ENCODE results near the gene DYNC2H1.

DYNC2H1 gene

DNA sequence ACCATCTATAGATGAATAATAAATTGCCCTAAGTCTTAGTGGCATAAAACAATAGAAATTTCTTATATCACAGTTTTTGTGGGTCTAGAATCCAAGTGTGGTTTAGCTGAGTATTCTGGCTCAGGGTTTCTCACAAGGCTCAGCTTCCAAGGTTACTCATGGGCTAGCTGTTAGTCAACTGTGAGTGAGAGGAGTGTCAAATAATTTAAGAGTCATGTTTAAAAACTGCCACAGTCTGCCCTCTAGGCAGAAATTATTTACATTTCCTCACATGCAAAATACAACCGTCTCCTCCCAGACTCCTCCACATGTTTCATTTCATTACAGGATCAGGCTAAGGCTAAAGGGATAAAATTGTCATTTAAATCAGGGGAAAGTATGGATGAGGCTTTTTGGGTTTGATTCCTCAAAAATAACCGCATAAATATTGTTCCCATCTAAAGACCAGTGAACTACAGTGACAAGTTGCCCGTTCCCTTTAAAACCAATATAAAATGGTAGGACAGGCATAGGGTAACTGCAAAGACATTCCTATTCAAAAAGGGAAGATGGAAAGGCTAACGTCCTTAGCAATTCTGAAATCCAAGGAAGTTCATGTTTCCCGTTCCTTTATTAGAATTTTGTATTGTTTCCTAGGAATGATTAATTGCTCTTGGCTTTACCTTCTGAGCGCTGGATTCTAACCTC is 324.3 kb downstream of the DYNC2H1 start:
- TF ChIP-seq, protein P1, sequence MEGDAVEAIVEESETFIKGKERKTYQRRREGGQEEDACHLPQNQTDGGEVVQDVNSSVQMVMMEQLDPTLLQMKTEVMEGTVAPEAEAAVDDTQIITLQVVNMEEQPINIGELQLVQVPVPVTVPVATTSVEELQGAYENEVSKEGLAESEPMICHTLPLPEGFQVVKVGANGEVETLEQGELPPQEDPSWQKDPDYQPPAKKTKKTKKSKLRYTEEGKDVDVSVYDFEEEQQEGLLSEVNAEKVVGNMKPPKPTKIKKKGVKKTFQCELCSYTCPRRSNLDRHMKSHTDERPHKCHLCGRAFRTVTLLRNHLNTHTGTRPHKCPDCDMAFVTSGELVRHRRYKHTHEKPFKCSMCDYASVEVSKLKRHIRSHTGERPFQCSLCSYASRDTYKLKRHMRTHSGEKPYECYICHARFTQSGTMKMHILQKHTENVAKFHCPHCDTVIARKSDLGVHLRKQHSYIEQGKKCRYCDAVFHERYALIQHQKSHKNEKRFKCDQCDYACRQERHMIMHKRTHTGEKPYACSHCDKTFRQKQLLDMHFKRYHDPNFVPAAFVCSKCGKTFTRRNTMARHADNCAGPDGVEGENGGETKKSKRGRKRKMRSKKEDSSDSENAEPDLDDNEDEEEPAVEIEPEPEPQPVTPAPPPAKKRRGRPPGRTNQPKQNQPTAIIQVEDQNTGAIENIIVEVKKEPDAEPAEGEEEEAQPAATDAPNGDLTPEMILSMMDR (IDR thresholded peaks at IDR 0.05), result no peak
- Histone ChIP-seq H3K27me3 (no peaks in the 10 kb centered on the region), H3K9me3 (no peaks in the 10 kb centered on the region), H3K36me3 (no peaks in the 10 kb centered on the region), H3K4me1 (ENCODE audit: control insufficient read depth in 1 of 2, insufficient read depth in 1 of 2, low read depth in 1 of 2, low read length in 1 of 2) (no peaks in the 10 kb centered on the region), H3K27ac (no peak overlapping the region), H3K4me3 (ENCODE audit: low read depth in 1 of 2, low read length in 1 of 2) (no peak overlapping the region)

DNA sequence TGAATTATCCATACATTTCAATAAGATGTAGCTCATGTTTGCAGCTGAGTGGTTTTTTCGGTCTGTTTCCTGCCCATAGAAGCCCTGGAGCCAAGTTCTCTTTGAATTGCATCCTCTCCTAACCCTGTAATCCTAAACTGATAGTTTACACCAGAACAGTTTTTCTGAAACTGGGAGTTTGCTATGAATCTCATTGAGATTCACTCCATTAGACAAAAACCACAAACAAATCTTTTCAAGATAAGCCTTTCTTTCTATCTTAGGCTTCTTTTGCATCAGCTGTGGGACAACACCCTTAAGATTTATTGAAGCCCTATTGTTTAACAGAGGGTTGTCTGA is 324.8 kb downstream of the DYNC2H1 start:
- Histone ChIP-seq H3K9me3 (no peaks in the 10 kb centered on the region), H3K36me3 (no peaks in the 10 kb centered on the region), H3K4me1 (ENCODE audit: control insufficient read depth in 1 of 2, insufficient read depth in 1 of 2, low read depth in 1 of 2, low read length in 1 of 2) (no peaks in the 10 kb centered on the region), H3K27me3 (no peaks in the 10 kb centered on the region), H3K27ac (no peak overlapping the region), H3K4me3 (ENCODE audit: low read depth in 1 of 2, low read length in 1 of 2) (no peak overlapping the region)
- TF ChIP-seq, protein P1 (IDR thresholded peaks at IDR 0.05), result no peak

DNA sequence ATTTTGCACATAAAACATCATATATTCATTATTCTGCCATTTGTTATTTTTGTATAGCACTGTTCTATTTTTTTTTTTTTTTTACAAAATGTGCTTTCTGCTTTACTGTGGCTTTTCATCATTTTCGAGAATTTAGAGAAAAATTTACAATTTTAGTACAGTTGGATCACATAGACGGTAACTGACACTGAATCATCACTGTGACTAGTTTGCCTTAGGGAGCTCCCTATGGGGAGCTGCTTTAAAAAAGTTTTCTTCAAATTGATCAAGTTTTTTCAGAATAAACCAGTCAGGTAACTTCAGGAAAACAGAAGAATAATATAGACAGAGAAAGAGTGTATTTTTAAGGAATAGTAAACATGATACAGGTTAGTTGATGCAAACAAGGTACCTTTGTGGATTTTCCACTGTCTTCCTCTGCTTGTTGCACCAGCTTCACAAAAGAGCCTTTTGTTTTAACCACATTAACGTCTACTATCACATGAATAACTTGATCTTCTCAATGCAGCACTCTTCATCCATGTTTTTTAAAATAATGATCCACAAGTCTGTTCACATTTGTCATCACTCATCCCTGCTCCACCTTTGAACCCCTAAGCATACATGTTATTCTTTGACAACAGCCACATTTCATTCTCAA is 327.0 kb downstream of the DYNC2H1 start:
- Histone ChIP-seq H3K4me1 (ENCODE audit: control insufficient read depth in 1 of 2, insufficient read depth in 1 of 2, low read depth in 1 of 2, low read length in 1 of 2) (no peaks in the 10 kb centered on the region), H3K36me3 (no peaks in the 10 kb centered on the region), H3K9me3 (no peaks in the 10 kb centered on the region), H3K27me3 (no peaks in the 10 kb centered on the region), H3K27ac (no peak overlapping the region), H3K4me3 (ENCODE audit: low read depth in 1 of 2, low read length in 1 of 2) (no peak overlapping the region)
- TF ChIP-seq, protein P1 (IDR thresholded peaks at IDR 0.05), result no peak

DNA sequence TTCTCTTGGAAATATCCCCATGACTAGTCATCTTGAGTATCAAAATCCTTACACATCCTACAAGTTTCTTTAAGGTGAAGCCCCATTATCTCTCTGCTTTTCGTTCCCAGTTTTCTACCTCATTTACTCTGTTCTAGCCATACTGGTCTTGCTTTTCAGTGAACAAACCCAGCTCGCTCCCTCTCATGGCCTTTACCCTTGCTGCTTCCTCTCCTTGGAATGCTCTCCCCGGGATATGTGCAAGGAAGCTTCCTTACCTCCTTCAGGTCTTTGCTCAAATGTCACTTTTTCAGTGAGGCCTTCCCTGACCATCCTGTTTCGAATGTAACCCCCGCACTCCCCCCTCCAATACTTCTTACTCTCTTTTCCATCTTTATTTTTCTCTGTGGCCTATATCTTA is 331.8 kb downstream of the DYNC2H1 start:
- Histone ChIP-seq H3K27ac (no peak overlapping the region), H3K9me3 (no peaks in the 10 kb centered on the region), H3K4me3 (ENCODE audit: low read depth in 1 of 2, low read length in 1 of 2) (no peak overlapping the region), H3K36me3 (no peaks in the 10 kb centered on the region), H3K27me3 (no peaks in the 10 kb centered on the region), H3K4me1 (ENCODE audit: control insufficient read depth in 1 of 2, insufficient read depth in 1 of 2, low read depth in 1 of 2, low read length in 1 of 2) (no peaks in the 10 kb centered on the region)
- TF ChIP-seq, protein P1 (IDR thresholded peaks at IDR 0.05), result no peak

DNA sequence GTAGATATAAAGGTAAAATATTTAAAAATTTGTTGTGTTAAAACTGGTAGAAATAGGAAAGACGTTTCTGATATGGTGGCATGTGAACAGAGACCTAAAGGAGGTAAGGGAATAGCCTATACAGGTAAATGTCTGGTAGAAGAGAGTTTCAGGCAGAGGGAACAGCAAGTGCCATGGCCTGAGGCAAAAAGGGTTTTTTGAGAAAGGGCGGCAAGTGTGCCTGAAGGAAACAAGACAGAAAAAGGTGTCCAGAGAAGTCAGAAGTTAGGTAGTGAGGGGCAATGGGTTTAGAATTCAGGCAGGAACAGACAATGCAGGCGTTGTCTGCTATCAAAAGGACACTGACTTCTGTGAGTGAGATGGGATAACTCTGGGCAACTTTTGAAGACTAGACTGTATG is 339.7 kb downstream of the DYNC2H1 start:
- TF ChIP-seq, protein P1 (IDR thresholded peaks at IDR 0.05), result no peak
- no peak overlapping the region for H3K4me3 ChIP-seq (ENCODE audit: low read depth in 1 of 2, low read length in 1 of 2)
- no peaks in the 10 kb centered on the region for H3K9me3 ChIP-seq

More for the DNA sequence above, 339.7 kb downstream of the DYNC2H1 start:
- H3K4me1 ChIP-seq (ENCODE audit: control insufficient read depth in 1 of 2, insufficient read depth in 1 of 2, low read depth in 1 of 2, low read length in 1 of 2), result no peaks in the 10 kb centered on the region
- no peak overlapping the region for H3K27ac ChIP-seq
- no peaks in the 10 kb centered on the region for H3K27me3 ChIP-seq
- H3K36me3 ChIP-seq, result no peaks in the 10 kb centered on the region

Data from neutrophil (primary cell).